HG03558 (cell line): ENCODE results near the gene PLXDC2.
"Not testable (repeated sequence)": the region's sequence is repeated elsewhere in the genome, so short reads cannot be mapped to it uniquely, and the experiment has no call there.

Experiments
- ATAC-seq: cut with Tn5 transposase; IDR thresholded peaks from one replicate; pipeline ENCODE4 v1.9.1; 2021; ENCODE audit warnings: moderate number of reproducible peaks; ENCODE audit not compliant: unreplicated experiment; ENCODE audit errors: extremely low read depth

Gene PLXDC2

DNA sequence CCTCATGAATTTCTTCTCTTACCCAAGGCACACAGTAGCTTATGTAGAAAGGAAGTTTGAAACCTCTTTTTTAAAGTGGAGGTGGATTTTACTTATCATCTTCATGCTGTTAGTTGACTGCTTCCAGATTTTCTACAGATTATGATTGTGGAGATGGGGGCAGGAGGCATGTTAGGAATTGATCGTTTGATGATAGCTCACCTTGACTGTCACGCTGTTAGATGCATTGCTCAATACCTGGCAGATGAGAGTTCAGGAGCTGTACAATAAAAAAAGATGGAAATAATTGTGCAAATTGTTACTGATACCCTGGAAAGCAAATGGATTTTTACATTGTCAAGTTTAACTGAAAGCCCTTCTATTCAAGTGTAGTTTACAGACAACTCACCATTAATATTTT lies 340.3 kb downstream of the PLXDC2 start:
- no peak for ATAC-seq

DNA sequence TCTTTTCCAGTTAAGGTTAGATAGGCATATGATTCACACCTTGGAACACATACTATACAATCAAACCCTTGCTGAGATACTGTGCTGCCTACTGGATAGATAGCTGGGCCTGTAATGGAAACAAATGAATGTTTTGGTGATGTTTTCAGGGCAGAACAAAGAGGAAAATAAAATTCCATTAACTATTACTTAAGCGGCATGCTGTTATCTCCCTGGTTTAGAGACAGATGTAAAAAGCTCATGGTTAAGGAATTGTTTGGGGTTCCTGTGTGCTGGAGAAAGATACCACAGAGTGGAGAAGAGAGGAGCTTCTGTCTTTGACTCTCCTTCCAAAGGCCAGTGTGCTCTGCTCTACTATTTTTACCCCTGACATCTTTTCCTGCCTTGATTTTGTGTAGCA lies 341.1 kb downstream of the PLXDC2 start:
- no peak for ATAC-seq

DNA sequence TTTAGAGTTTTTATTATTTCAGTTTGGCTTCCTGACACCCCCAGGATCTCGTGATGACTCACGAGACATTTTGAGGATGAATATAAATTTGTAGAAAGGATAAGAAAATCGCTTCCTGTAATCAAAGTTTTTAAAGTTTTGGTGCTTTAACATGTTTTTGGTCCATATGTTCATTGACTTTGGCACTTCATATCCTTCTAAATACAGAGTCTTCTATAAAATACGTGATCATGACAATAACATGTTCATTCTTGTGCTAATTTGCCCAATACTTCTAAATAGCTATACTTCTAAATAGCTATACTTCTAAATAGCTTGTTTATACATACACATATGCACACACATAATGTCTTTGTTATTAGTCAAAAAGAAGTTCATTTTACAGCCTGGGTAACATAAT lies 341.9 kb downstream of the PLXDC2 start:
- ATAC-seq: no peak

DNA sequence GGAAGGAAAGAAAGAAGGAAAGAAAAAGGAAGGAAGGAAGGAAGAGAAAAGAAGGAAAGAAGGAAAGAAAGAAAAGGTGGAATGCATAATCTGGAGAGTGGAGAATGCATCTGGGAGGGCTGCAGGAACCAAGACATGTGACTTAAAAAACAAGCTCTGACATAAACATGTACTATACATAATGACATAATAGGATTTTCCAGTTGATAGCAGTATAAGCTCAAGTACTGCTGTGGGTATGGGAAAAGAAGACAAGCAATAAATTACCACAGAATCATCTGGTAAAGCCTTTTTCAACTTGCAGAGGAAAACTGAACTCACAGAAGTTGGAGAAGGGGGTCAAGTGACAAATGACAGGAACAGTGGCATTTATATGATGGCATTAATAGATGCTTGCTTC lies 345.9 kb downstream of the PLXDC2 start:
- no peak for ATAC-seq

DNA sequence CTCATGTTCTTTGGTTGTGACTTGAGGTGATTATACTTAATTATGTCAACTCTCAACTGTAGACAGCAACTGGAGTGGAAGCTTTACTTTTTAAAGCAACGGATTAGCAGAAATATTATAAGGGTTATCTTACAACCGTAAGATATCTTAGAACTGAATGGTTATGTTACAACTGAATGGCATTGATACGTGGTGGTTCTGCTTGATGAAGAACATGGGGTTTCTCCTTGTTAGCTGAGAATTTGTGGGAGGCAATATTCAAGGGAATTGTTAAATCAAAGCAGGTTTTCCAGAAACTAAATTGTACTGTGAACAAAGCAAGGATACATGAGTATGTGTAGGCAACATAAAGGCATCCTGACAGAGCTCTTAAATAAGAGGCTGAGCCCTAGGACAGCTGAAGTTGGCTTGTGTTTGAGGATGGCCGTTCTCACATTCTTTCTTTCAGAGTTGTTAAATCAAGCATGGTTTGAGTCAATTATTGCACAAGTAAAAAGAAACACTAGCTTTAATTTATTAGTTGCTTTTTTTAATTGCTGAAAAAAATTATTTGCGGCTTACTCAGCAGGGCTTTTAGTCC lies 350.0 kb downstream of the PLXDC2 start:
- no peak for ATAC-seq

DNA sequence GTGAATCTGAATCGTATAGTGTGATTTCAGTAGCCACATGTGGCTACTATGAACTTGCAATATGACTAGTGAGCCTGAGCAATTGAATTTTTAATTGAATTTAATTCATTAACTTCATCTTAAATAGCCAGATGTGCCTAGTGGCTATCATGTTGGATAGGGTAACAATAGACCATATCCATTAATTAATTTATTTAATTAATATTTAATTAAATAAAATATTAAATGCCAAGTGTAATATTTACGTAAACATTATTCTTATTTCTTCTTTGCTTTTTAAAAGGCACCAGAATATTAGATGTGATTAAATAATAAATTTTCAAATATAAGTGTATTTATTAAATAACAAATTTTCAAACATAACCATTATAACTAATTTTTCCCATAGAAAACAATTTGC lies 354.4 kb downstream of the PLXDC2 start:
- no peak for ATAC-seq

DNA sequence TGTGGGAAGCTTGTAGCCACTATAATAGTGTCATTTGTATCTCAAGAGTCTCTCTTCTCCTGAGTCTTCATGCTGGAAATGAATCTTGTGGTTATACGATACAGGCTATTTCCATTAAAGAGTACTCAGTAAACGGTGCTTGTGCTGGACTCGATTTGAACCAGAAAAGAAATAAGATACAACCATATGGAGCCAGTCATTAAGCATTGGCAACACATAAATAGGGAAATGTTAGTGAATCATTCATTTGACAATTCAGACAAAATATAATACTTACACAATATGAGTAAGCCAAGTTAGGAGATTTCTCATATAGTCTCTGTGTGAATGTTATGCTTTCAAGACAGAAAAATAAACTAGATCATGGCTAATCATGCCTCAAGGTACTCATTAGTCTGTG lies 356.8 kb downstream of the PLXDC2 start:
- no peak for ATAC-seq

DNA sequence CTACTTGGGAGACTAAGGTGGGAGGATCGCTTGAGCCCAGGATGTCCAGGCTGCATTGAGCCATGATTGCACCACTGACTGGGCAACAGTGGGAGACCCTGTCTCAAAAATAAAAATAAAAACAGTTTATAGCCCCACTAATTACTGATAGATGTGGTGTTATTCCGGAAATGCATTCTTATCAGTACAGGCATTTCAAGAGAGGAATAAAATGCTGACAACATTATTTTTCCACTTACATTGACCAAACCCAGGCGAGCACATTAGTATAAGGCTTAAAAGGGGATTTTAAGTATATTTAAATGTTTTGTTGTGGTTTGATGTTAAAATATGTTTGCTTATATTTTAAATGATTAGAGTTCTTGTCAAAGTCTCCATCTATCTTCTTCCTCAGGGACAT lies 359.5 kb downstream of the PLXDC2 start:
- ATAC-seq: no peak

DNA sequence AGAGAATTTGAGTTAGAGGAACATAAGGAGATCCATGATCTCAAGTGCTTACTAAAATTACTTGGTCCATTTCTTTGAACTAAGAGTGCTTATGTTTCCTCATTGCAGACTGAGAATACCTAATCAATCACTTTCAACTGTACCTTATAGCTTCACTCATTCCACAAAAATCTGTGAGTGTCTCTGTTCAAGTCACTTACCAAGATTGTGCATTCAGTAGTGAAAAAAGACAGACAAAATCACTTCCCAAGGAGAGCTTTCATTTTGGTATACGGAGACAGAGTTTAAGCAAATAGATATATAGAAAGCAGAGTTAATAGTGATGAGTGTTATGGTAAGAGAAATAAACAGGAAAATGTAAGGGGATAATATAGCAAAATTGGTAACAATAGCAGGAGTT lies 364.5 kb downstream of the PLXDC2 start:
- no peak for ATAC-seq

DNA sequence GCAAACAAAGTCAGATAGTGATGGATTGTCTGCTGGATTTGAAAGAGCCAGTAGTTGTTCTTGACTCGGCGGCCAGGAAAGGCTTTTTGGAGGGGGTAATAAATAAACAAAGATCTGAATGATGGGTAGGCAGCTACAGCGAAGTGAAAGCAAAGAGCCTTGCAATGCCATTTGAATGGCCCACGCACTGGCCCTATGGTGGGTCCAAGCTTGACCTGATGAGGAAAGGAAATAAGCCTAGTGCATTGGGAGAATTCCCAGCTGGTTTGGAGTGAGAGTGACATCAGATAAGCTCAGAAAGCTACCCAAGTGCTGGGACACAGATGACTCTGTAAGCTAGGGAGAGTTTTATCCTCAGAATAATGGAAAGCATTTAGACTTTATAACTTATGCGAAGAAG lies 365.2 kb downstream of the PLXDC2 start:
- no peak for ATAC-seq

DNA sequence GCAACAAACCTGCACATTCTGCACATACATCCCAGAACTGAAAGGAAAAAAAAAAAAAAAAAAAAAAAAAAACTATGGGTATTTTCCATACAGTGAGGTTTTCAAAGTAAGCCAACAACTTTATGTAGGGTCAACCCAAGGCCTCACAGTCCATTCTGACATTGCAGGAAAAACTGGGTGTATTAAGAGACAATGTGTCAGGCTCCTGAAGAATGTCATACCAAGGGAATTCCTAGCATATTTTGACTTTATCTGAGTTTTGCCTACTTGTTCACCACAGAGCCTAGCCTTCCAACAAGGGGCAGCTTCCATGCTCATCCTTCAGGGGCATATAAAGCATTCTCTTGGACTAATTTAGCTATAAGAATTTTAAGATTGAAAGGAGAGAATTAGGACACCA lies 368.9 kb downstream of the PLXDC2 start:
- no peak for ATAC-seq

DNA sequence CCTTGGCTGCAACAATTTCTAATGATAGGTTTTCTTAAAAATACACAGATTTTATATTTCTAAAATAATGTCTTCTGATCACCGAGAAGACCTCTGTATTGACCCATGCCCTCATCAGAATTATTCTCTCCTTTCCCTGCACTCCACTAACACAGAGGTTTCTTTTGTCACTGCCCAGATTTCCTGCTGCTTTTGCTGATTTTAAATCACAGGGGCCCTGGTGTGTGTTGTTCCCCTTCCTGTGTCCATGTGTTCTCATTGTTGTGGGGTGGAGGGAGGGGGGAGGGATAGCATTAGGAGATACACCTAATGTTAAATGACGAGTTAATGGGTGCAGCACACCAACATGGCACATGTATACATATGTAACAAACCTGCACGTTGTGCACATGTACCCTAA lies 375.2 kb downstream of the PLXDC2 start:
- not testable (repeated sequence) for ATAC-seq

DNA sequence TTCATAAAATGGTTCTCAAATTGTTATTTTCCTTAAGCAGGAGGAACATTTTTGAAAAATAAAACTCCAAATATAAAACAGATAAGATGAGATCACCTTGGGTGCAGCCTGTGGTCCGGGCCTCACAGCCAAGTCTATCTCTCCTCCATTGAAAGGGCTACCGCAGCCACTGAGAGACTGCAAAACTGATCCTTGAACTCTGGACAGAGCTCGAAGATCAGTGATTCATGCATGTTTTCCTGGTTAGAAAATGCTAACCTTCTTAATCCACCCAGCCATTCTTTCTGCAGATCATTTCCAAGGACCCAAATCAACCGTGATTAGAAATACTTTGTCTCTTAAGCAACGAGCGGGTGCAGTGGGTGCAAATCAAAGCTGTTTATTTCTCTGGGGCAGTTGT lies 378.8 kb downstream of the PLXDC2 start:
- no peak for ATAC-seq

DNA sequence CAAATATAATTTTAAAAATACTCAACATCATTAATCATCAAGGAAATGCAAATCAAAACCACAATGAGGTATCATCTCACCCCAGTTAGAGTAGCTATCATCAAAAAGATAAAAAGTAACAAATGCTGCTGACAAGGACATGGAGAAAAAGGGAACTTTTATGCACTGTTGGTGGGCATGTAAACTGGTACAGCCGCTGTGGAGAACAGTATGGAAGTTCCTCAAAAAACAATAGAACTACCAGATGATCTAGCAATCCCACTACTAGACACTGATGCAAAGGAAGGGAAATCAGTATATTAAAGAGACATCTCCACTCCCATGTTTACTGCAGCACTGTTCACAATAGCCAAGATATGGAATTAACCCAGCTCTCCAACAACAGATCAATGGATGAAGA lies 384.5 kb downstream of the PLXDC2 start:
- no peak for ATAC-seq

DNA sequence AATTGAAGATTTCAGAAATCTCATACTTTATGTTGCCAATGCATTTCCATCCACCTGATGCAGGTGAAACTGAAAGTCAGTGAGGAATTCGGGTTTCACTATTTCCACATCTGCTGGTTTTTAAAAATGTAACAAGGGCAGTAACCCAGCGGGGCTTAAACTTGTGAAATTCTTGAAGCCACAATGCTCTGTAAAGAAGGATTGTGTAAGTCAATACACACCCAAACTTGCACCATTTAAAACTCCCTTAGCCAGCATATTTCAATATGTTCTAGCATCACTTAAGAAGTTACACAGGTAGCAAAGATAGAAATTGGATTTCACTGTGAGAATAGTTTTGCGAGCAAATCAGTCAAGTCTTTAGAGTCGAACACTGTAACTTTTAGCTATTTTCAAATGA lies 386.1 kb downstream of the PLXDC2 start:
- ATAC-seq: no peak

DNA sequence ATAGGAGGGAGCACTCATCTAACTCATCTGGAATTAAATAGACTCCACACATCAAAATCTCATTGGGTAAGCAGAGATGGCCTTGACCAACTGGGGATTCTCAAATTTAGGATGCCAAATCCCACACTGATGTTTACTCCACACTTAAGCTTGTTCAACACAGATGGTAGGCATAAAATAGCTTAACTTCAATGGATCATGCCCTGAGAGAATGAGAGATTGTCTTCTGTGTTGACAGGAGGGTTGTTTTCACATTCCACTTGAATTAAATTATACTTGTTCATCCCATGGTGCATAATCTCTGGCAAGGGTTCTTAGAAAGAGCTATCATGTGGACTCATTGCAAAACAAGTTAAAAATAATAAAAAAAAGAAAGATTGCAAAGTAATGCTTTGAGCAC lies 391.4 kb downstream of the PLXDC2 start:
- ATAC-seq: no peak

DNA sequence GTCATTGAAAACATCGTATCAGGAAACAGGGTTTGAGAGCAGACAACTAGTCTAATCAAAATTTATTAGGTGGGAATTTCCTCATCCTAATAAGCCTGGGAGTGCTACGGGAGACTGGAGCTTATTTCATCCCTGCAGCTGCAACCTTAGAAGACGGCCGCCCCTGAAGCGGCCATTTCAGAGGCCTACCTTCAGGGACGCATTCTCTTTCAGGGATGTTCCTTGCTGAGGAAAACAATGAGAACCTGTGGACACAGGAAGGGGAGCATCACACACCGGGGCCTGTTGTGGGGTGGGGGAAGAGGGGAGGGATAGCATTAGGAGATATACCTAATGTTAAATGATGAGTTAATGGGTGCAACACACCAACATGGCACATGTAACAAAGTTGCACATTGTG lies 392.9 kb downstream of the PLXDC2 start:
- ATAC-seq: not testable (repeated sequence)

DNA sequence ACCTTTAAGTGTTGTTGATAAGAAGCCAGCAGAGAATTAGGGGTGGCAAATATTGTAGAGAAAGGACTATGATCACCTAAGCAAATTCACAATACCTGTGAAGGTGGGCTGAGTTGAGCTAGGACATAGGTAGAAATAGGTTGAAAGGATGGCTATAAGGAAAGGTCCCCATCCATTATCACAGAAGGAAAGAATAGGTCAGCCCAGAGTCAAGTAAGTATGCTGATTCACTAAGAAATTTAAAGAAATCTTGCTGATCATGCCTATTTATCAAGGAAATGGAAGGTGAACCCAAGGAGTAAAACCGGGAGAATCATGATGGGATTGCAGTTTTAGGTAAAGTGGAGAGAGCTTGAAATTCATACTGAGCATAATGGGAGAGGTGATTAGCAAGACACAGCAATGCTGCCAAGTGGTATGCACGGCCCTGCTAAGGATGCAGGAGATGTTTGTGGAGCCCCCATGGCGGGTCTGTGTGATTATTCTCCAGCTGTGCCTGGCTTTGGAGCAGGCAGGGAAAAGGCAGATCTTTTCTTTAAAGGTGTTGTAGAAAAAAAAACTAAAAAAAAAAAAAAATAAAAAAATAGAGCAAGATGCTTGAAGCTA lies 399.4 kb downstream of the PLXDC2 start:
- no peak for ATAC-seq

DNA sequence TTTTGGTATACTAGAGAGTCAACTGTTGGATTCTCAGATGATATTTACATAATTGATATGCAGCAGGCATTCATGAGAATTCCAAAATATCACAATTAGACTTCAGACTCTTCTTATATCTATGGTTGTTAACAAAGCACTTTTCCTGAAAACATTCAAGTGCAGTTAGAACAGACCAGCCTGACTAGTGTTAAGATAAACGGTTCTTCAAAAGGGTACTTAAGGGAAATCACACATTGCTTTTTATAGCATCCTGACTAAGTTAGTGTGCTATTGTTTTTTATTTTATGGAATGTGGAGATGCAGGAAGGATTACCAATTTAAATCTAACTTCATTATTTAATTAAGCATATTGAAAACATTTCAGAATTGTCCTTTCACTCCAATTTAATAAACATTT lies 405.1 kb downstream of the PLXDC2 start:
- ATAC-seq: no peak

DNA sequence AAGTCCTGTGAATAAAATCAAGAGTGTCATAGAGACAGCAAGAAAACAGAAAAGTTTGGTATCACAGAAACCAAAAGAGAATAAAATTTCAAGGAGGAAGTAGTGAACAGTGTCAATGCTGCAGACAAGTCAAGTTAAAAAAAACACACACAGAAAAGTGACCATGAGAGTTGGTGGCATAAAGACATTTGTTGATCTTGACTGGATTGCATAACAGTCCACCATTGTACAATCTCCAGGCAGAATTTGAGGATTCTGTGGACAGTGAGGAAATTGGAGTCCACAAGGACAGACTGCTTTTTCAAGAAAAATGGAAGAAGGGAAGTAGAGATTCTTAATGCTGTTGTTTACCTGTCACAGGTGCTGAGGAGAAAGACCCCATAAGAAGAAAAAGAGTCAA lies 412.5 kb downstream of the PLXDC2 start:
- no peak for ATAC-seq

DNA sequence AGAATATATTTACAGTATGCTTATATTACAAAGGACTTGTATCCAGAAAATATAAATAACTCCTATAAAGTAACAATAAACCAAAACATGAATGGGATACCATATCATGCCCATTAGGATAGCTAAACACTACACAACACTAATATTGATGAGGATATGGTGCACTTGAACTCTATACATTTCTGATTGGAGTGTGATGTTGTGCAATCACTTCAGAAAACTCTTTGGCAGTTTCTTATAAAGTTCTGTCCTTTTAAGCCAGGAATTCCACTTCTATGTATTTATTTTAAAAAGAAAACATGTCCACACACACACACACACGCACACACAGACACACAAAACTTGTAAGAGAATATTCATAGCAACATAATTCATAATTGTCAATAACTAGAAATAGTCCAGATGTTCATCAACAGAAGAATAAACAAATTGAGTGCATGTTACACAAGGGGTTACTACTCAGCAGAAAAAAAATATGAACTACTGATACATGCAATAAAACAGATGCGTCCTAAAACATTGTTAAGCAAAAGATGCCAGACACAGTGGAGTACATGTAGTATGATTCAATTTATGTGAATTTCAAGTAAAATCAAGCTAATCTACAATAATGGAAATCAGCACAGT lies 416.0 kb downstream of the PLXDC2 start:
- ATAC-seq: no peak

DNA sequence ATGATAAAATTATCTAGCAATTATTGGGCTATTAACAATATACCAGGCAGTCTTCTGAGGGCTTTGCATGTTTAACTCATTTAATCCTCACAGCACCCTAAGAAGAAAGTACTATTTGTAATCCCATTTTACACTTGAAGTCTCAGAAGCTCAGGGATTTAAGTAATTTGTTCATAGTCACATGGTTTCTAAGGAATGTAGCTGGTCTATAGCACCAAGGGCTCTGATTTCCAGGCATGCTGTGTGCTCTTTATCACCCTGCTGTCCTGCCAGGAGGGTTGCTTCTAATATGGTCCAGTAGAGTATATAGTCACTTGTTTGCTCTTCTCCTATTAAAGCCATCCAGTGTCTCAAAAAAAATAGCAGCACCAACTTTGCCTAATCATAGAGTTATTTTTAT lies 417.2 kb downstream of the PLXDC2 start:
- no peak for ATAC-seq
